HG02623 (cell line): ENCODE data around the gene TXNRD2.
"Not testable (repeated sequence)": the region's sequence is repeated elsewhere in the genome, so short reads cannot be mapped to it uniquely, and the experiment has no call there.

Experiments used
- ATAC-seq: cut with Tn5 transposase; IDR thresholded peaks from one replicate; pipeline ENCODE4 v1.9.1; 2021; ENCODE audit warnings: moderate library complexity; ENCODE audit not compliant: unreplicated experiment

Gene TXNRD2

GRCh38 chr22:19926028-19926427 lies 15.6 kb downstream of the TXNRD2 start:
- ATAC-seq: not testable (repeated sequence)

- no peak for ATAC-seq
These were observed 17.6 kb downstream of the TXNRD2 start for GRCh38 chr22:19923914-19924513.

DNA sequence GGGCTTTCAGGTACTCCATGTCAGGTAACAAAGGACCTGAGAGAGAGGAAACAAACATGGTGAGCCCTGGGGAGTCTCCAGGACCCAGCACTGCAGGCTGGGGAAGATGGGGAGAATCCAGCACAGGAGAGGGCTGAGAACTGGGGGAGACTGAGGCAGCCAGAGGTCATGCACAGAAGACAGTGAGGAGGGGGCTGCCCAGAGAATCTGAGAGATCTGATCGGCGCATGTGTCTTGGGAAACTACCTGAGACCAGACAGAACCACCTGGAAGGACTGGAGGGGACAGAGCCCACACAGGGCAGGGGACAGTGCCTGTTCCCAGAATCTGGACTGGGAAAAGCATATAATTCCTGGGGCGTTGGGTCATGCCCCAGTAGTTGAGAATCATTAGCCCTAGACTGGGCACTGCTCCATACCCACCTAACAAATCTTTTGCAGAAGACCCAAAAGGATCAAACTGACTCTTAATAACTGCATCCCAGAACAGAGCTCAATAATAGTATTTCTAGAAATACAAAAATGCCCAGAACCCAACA lies 20.0 kb downstream of the TXNRD2 start:
- ATAC-seq: no peak

GRCh38 chr22:19919701-19920363 lies 21.8 kb downstream of the TXNRD2 start:
- no peak for ATAC-seq

DNA sequence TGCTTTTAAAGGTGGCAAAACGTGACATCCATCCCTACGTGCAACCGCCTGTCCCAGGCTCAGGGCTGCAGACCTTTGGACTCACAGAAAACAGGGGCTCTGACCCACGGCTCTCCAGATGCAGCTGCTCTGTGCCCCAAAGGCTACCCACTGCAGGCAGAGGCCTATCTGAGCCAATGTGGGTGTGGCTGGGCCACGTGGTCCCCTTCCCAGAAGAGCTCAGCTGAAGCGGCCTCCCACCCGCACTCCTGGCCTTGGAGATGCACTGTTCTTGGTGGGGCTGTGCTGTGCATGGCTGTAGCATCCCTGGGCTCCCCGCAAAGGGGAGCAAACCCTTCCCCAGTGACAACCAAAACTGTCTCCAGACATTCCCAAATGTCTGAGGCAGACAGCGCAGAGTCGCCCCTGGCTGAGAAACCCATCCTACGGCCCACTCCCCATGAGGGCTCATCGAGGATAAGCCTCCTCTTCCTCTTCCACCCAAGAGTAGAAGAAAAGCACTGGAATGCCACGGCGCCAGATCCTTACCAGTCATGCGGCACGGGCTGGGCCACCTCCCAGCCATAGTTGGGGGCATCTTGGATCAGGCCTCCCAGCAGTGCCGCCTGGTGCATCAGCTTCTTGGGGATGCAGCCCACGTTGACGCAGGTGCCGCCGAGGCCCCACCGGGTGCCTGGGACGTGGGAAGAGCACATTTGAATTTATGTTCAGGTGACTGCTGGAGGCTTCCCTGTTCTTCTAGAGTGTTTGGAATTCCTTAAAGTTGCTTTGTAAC lies 23.1 kb downstream of the TXNRD2 start:
- ATAC-seq: no peak

DNA sequence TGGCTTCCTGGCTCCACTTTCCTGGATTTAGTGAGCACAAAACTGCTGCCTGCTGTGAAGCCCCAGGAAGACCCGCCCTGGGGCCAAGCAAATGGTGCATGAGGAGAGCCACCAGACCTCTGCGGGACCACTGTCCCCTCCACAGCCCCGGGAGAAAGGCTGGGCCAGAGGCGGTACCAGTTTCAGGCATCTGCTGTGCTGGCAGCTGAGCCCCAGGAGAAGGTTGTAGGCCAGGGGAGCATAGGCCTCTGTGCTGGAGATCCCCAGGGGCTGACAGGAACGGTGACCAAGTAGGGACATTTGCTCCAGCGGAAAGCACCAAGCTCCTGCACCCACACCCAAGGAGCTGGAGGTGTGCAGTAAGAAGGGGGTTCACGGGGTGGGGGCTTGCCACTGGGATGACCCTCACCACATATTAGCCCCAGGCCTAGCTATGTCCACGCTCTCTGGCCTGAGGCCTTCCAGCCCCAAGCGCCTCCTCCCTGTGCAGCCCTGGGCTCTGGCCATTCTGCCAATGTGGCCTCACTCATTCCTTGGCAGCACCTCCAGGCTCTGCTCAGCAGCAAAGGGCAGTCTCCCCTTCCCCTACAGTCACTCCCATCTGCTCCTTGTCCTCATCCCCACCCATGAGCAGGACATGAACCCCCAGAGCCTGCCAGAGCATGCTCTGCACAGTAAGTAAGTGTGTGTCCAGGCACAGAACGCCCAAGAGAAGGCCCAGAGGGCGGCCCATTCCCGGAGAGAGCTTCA lies 24.1 kb downstream of the TXNRD2 start:
- no peak for ATAC-seq

GRCh38 chr22:19916941-19917340 lies 24.7 kb downstream of the TXNRD2 start:
- no peak for ATAC-seq

DNA sequence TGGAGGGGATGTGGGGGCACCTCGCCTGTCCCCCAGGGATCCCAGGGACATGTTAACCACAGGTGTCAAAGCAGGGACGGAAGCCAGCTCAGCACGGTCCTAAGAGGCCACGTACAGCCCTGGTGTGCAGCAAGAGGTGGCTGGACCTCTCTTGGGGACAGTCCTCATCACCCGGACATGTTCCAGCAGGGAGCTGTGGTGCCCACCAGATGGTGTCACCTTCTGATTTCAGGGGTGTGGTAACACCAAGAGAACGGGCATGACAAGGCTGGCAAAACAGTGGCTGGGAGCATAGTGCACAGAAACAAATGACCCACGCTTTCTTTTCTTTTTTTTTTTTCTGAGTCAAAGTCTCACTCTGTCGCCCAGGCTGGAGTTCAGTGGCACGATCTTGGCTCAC lies 25.6 kb downstream of the TXNRD2 start:
- no peak for ATAC-seq

GRCh38 chr22:19915287-19915954 lies 26.2 kb downstream of the TXNRD2 start:
- no peak for ATAC-seq

GRCh38 chr22:19914201-19914943 lies 27.2 kb downstream of the TXNRD2 start:
- ATAC-seq: no peak

DNA sequence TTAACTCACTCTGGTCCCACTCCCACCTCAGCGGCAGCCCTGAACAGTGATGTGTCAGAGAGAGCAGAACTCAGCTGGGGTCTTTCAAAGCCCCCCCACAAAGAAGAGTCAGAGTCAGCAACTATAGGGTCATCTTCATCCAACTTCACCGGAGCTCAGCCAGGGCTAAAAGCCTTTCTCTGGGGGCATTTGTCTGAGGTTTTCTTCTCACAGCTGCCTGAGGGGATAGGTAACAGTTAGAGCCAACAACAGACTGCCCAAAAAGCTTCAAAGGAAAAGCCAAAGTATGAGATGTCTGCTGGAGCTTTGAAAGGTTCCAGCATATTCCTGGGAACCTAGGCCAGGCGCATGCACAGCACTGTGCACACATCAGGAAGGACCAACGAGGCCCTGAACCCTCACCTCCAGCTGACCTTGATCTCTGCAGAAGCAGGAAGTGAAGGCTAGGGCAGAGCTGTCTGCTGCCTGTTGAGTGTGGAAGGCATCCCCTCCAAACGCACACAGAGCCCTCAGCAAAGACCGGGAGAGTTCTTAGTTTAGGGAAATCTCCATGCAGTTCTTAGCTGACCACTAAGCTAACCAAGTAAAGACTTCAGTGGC lies 28.2 kb downstream of the TXNRD2 start:
- ATAC-seq: no peak

GRCh38 chr22:19912271-19912999 lies 29.2 kb downstream of the TXNRD2 start:
- ATAC-seq: no peak

GRCh38 chr22:19911540-19912270 lies 29.9 kb downstream of the TXNRD2 start:
- no peak for ATAC-seq

DNA sequence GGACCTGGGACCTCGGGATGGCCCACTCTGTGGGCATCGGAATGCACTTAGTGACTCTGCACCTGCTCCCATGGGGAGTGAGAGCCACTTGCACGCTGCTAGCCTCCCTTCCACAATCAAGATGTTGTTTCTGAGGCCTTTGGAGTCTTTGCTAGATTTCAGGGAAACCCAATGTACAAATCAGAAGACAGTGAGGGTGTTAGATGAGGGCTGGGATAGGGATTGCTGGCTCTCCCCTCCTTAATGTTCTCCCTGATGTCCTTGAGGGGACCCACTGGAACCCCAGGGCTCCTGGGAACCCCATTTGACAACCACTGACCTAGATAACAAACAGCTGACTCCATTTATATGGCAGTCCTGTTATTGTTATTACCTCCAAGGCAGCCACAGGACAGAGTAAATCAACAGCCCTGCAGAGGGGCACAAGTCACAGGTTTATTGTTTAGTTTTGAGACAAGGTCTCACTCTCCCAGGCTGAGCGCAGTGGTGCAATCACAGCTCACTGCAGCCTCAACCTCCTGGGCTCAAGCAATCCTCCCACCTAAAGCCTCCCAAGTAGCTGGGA lies 31.4 kb downstream of the TXNRD2 start:
- no peak for ATAC-seq

DNA sequence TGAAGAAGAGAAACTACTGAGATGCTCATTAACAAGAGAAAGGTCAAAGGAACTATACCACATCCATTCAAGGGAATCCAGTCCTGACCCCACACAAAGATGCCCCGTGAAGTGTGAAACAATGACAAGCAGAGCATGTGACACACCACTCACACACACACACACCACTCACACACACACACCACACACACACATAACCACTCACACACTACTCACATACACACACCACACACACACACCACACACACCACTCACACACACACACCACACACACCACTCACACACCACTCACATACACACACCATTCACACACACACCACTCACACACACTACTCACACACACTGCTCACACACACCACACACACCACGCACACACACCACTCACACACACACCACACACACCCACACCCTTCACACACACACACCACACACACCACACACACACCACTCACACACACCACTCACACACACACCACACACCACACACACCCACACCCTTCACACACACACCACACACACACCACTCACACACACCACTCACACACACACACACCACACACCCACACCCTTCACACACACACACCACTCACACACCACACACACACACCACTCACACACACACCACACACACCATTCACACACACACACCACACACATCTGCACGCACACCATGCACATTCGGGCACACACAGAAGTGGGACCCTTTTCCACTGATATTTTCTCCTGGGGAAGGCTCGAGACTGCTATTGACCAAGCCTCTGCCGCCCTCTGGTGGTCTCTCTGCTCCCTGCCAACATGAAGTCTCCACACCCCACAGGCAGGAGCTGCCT lies 32.1 kb downstream of the TXNRD2 start:
- no peak for ATAC-seq

DNA sequence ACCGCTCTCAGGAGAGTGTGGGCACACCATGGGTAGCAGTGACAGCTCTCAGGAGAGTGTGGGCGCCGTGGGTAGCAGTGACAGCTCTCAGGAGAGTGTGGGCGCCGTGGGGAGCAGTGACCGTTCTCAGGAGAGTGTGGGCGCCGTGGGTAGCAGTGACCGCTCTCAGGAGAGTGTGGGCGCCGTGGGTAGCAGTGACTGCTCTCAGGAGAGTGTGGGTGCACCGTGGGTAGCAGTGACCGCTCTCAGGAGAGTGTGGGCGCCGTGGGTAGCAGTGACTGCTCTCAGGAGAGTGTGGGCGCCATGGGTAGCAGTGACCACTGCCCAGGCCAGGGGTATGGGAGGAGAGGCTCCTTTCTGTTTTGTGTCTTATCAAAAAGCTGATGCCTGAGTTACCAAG lies 33.7 kb downstream of the TXNRD2 start:
- not testable (repeated sequence) for ATAC-seq

GRCh38 chr22:19906864-19907263 lies 34.8 kb downstream of the TXNRD2 start:
- not testable (repeated sequence) for ATAC-seq
